ENCODE results near the gene UNC45B.

DNA sequence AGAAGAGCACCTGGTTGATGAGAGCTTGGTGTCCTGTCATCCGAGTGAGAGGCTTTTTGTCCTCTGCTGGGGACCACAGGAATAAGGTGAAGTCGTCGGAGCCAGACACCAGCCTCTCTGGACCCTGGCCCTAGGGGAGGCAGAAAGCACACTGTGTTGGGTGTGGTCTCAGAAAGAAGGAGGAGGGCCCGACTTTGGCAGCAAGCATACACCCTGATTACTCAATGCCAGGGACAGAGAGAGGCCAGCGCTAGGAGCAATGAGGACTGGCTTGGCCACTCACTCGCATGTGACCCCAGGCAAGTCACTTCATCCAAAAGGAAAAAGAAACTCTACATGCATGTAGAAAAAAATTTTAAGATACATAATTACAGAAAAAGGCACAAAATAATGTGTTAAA lies 12.3 kb upstream of the UNC45B start:
- no peak for TF ChIP-seq POLR2A (IDR thresholded peaks at IDR 0.05; ENCODE audit: low read length)
- TF ChIP-seq GATA1 (IDR thresholded peaks at IDR 0.05; ENCODE audit: low read depth, low read length) = no peak

Measured in erythroblast (primary cell).